Myometrial cell (primary cell): ENCODE measurements around the gene ASAP2. TPM values are rescaled to one million over a fixed set of nuclear protein-coding genes. Genes with fewer than 3 reads are reported as not detected.

Experiments
- total RNA-seq: library from RNA; depleted of rRNA; stranded (reverse); fragments of >200 nt; gene quantifications from 2 replicates; pipeline ENCODE4 v1.2.3, GENCODE V29; 2015

ASAP2 gene
- total RNA-seq: 25.9 and 28.2 TPM in 2 replicates

DNA sequence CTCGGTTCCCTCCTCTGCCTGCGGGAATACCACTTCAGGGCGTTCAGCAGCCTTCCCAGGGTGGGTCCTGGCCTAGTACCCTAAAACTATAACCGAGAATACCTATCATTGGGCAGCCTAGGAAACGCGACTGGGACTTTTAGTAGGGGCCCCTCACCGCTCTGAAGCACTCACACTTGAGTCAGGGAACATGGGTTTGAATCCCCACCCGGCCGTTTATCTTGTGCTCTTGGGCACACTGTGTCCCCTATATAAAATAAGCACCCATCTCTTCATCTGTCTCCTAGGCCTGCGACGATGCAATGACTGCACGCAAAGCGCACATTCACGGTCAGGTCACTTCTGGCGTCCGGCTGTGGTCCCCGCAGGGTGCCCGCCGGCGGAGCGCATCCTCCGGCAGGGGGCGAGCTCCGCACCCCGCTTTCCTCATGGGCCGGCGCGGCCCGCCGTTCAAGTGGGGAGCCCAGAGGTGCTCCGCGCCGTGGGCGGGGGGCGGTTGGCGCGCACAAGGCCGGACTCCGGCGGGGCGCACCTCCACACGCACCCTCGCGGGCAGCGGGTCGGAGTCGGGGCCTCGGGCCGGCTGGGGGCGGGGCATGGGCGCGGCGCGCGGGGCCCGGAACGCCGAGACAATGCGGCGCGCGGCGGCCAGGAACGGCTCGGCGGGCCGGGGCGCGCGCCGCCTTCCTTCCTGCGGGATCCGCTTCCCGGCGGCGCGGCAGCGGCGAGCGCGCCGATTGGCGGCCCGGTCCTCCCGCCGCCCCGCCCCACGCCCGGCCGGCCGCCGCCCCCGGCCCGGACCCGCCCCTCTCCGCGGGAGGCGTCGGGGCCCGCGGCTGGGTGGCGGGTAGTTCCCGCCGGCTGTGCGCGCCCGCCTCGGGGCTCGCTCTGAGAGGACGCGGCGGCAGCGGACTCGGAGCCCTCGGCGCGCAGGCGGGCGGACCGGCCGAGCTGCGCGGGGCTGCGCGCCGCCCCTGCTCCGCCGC is at the start of gene ASAP2:
Gene ASAP2, plus strand, starts transcription at position 850 of the 986 bp plus-strand sequence. CDS start 293 bp downstream, outside the sequence.

DNA sequence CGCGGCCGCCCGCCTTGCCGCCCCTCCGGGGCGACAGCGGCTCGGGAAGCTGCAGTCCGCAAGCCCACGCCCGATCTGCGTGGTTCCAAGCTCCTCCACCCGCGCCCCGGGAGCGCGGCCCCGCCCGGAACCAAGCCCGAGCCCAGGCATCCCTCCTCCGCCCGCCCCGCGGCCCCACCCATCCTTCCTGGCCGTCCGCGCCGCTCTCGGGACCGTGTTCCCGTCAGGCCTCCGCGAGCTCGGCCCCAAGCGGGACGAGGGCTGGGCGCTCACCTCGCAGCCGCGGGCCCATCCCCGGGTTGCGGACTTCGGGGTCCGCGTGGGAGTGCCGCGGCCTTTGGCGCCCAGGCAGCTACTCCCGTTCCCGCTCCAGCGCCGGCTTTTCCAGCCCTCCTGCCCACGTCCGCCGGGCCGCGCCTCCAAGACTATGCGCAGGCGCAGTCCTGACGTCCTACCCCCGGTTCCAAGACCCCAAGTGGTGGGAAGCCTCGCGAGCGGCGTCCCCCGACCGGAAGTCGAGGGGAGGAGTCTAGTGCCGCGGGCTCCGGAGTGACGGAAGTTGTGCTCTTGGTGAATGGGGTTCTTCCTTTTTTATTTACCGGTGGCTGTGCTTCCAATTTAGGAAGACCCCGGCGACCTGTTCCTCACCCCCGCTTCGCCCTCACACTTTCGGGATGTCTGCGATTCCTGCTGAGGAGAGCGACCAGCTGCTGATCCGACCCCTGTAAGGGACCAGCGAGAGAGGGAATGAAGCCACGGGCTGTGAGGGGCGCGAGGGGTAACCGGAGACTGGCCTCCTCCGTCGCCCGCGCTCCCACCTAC is 216.7 kb downstream of the ASAP2 start, which contains the start of the genes CPSF3 and ITGB1BP1:
Gene CPSF3, plus strand, starts transcription at position 555 of the 822 bp plus-strand sequence. Its CDS starts 120 bp downstream, at position 675.
Gene ITGB1BP1, minus strand, starts transcription at position 429 of the 822 bp plus-strand sequence. CDS start 4,831 bp downstream, outside the sequence.

Other genes with a start within 250 kb of the ASAP2 start
- gene MBOAT2, start 203.1 kb upstream of the ASAP2 start, total RNA-seq: 27.8 and 31.1 TPM in 2 replicates
- 100 and 129 TPM in 2 replicates for gene ITGB1BP1, start 216.7 kb downstream of the ASAP2 start, total RNA-seq
- gene CPSF3, start 216.8 kb downstream of the ASAP2 start, total RNA-seq: 63.4 and 76.4 TPM in 2 replicates